HepG2 (cell line): ENCODE results near the gene C2orf74. TPM values are rescaled to one million over a fixed set of nuclear protein-coding genes. Genes with fewer than 3 reads are reported as not detected.

ENCODE experiments used
- CBX5 ChIP-seq: sonication (generic); formaldehyde crosslinking; IDR thresholded peaks from 2 replicates; pipeline ENCODE4 v1.4.0; 2020; ENCODE audit warnings: missing genetic modification reagents, borderline replicate concordance
- FOSL2 ChIP-seq: sonication (generic); formaldehyde crosslinking; IDR thresholded peaks from 2 replicates; pipeline ENCODE4 v1.4.0; 2020; ENCODE audit warnings: missing genetic modification reagents
- FOXP1 ChIP-seq, 2 experiments: fragments of 450-650 bp in 1 of 2; IDR thresholded peaks; 2 replicates each; pipeline ENCODE4 v1.6.1; 2017 to 2018; ENCODE audit warnings: antibody characterized with exemption in 1 of 2
- GFI1 ChIP-seq: sonication (generic); formaldehyde crosslinking; IDR thresholded peaks from 2 replicates; pipeline ENCODE4 v1.5.0; 2020; ENCODE audit warnings: missing genetic modification reagents, mild to moderate bottlenecking, borderline replicate concordance
- JARID2 ChIP-seq: sonication (generic); formaldehyde crosslinking; IDR thresholded peaks from 2 replicates; pipeline ENCODE4 v1.8.1; 2023; ENCODE audit warnings: missing genetic modification reagents, inconsistent platforms; ENCODE audit not compliant: insufficient replicate concordance
- KDM5B ChIP-seq: sonication (generic); formaldehyde crosslinking; IDR thresholded peaks from 2 replicates; pipeline ENCODE4 v1.4.0; 2020; ENCODE audit warnings: missing genetic modification reagents, mild to moderate bottlenecking, borderline replicate concordance
- KLF13 ChIP-seq: sonication (generic); formaldehyde crosslinking; IDR thresholded peaks from 2 replicates; pipeline ENCODE4 v1.4.0; 2020; ENCODE audit warnings: mild to moderate bottlenecking, missing genetic modification reagents
- NAIF1 ChIP-seq: sonication (generic); formaldehyde crosslinking; IDR thresholded peaks from 2 replicates; pipeline ENCODE4 v1.5.0; 2020; ENCODE audit warnings: mild to moderate bottlenecking, missing genetic modification reagents, borderline replicate concordance
- NRL ChIP-seq: sonication (generic); formaldehyde crosslinking; IDR thresholded peaks from 2 replicates; pipeline ENCODE4 v1.5.0; 2020; ENCODE audit warnings: missing genetic modification reagents, mild to moderate bottlenecking, moderate library complexity, borderline replicate concordance
- POGZ ChIP-seq: sonication (generic); formaldehyde crosslinking; IDR thresholded peaks from 2 replicates; pipeline ENCODE4 v1.4.0; 2020; ENCODE audit warnings: mild to moderate bottlenecking, missing genetic modification reagents
- POLR2AphosphoS2 ChIP-seq: IDR thresholded peaks from 2 replicates; pipeline ENCODE4 v1.6.1; 2011; ENCODE audit warnings: low read depth, low read length, improper control_type of control experiment
- TEAD2 ChIP-seq: sonication (generic); formaldehyde crosslinking; IDR thresholded peaks from 2 replicates; pipeline ENCODE4 v1.9.0; 2021; ENCODE audit warnings: missing genetic modification reagents
- ZBTB20 ChIP-seq: sonication (generic); formaldehyde crosslinking; IDR thresholded peaks from 2 replicates; pipeline ENCODE4 v1.8.1; 2023; ENCODE audit warnings: missing genetic modification reagents, low read depth, mild to moderate bottlenecking, borderline replicate concordance
- ZBTB7A ChIP-seq: sonication (generic); formaldehyde crosslinking; IDR thresholded peaks from 2 replicates; pipeline ENCODE4 v1.8.0; 2022; ENCODE audit warnings: mild to moderate bottlenecking, missing genetic modification reagents
- ZFY ChIP-seq: sonication (generic); formaldehyde crosslinking; IDR thresholded peaks from 2 replicates; pipeline ENCODE4 v1.4.0; 2020; ENCODE audit warnings: missing genetic modification reagents
- ZNF264 ChIP-seq: sonication (generic); formaldehyde crosslinking; IDR thresholded peaks from 2 replicates; pipeline ENCODE4 v1.4.0; 2020; ENCODE audit warnings: missing genetic modification reagents
- ZNF30 ChIP-seq: sonication (generic); formaldehyde crosslinking; IDR thresholded peaks from 2 replicates; pipeline ENCODE4 v1.5.0; 2020; ENCODE audit warnings: mild to moderate bottlenecking, missing genetic modification reagents
- ZNF33A ChIP-seq: sonication (generic); formaldehyde crosslinking; IDR thresholded peaks from 2 replicates; pipeline ENCODE4 v1.5.1; 2020; ENCODE audit warnings: missing genetic modification reagents, mild to moderate bottlenecking, moderate library complexity, borderline replicate concordance
- ZNF556 ChIP-seq: sonication (generic); formaldehyde crosslinking; IDR thresholded peaks from 2 replicates; pipeline ENCODE4 v1.4.0; 2020; ENCODE audit warnings: mild to moderate bottlenecking, missing genetic modification reagents, borderline replicate concordance
- ZNF605 ChIP-seq: sonication (generic); formaldehyde crosslinking; IDR thresholded peaks from 2 replicates; pipeline ENCODE4 v1.8.0; 2022; ENCODE audit warnings: mild to moderate bottlenecking, missing genetic modification reagents
- ZNF737 ChIP-seq: sonication (generic); formaldehyde crosslinking; IDR thresholded peaks from 2 replicates; pipeline ENCODE4 v1.5.0; 2020; ENCODE audit warnings: missing genetic modification reagents, mild to moderate bottlenecking, borderline replicate concordance
- ZNF776 ChIP-seq: sonication (generic); formaldehyde crosslinking; IDR thresholded peaks from 2 replicates; pipeline ENCODE4 v1.4.0; 2020; ENCODE audit warnings: mild to moderate bottlenecking, missing genetic modification reagents
- ZNF839 ChIP-seq: sonication (generic); formaldehyde crosslinking; IDR thresholded peaks from 2 replicates; pipeline ENCODE4 v1.4.0; 2020; ENCODE audit warnings: missing genetic modification reagents, mild to moderate bottlenecking, borderline replicate concordance
- polyA plus RNA-seq, 8 experiments: library from polyadenylated mRNA; depleted of rRNA in 3 of 8; stranded (reverse) in 7 of 8; unstranded in 1 of 8; fragments of >200 nt; fragmentation: Illumina TruSeq in 4 of 8; extraction: Trizol in 4 of 8; gene quantifications; 2 replicates each; pipeline versions ENCODE4 v1.2.1 to v1.2.3, GENCODE V29; 2011 to 2016; ENCODE audit warnings: low read depth in 4 of 8, missing spikeins in 1 of 8, mixed read lengths in 1 of 8; ENCODE audit not compliant: insufficient read depth in 1 of 8
- total RNA-seq, 5 experiments: library from RNA; depleted of rRNA; stranded (reverse); fragments of >200 nt; fragmentation: Illumina TruSeq; extraction: Trizol; gene quantifications; 2 replicates each; pipeline ENCODE4 v1.2.3, GENCODE V29; 2016; ENCODE audit warnings: low read depth in 1 of 5
- TF ChIP-seq, protein P1 (sequence below): IDR thresholded peaks from 2 replicates; pipeline ENCODE4 v1.6.1; 2018; ENCODE audit warnings: missing genetic modification reagents, mild to moderate bottlenecking, missing compliant biosample characterization
- TF ChIP-seq, protein P2 (sequence below): sonication (generic); formaldehyde crosslinking; IDR thresholded peaks from 2 replicates; pipeline ENCODE4 v1.4.0; 2020; ENCODE audit warnings: mild to moderate bottlenecking, missing genetic modification reagents
- TF ChIP-seq, protein P3 (sequence below): sonication (generic); formaldehyde crosslinking; IDR thresholded peaks from 2 replicates; pipeline ENCODE4 v1.5.0; 2020; ENCODE audit warnings: missing genetic modification reagents
- TF ChIP-seq, protein P4 (sequence below): sonication (generic); formaldehyde crosslinking; IDR thresholded peaks from 2 replicates; pipeline ENCODE4 v1.4.0; 2020; ENCODE audit warnings: missing genetic modification reagents

Gene C2orf74
- total and polyA plus RNA-seq, 2 of the 13 experiments (the other 11 are each of a cell fraction or from before 2014, with no cell fraction given) = 10.6 to 13.8 TPM

DNA sequence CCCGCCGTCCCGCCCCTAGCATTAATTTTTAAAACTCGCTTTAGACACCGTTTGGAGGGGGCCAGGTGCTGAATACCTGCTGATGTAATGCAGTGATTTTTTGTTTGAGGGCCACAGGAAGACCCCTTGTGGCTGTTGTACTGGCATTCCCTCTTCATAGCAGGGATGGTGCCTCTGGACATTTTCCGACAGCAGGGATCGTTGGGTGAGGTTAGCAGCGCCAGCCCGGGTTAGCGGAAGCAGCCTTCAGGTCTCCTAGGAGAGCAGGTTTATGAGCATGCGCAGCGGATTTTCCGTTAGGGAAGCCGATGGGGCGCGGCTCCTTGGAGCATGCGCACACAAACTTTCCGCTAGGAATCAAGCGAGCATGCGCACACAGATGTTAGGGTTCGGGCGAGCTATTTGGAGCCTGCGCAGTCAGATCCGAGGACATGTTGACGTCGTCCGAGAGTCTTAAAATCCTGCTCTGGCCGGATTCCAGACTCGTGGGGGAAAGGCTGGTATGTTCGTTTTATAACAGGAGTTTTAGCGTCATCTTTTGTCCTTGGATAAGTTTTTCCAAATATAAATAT is 17.2 kb upstream of the C2orf74 start (continued):
- TF ChIP-seq NAIF1 (CRISPR knock-in tag) (peak; percentile 98), POLR2AphosphoS2 (no peak), KLF13 (CRISPR knock-in tag) (no peak), ZNF605 (CRISPR knock-in tag) (peak; percentile 15; the same call in 1 of the 2 replicates), ZNF33A (CRISPR knock-in tag) (no peak), ZNF737 (no peak), POGZ (peak; percentile 97), FOSL2 (CRISPR knock-in tag) (no peak), ZNF776 (no peak), ZNF839 (CRISPR knock-in tag) (no peak), JARID2 (CRISPR knock-in tag) (no peak), ZNF30 (no peak), ZBTB20 (CRISPR knock-in tag) (no peak), ZNF556 (CRISPR knock-in tag) (no peak), CBX5 (CRISPR knock-in tag) (no peak), ZFY (CRISPR knock-in tag) (peak; percentile 56; the same call in 1 of the 2 replicates), FOXP1 (IDR thresholded peaks at IDR 0.05) (no peak), FOXP1 (CRISPR knock-in tag; IDR thresholded peaks at IDR 0.05) (no peak), ZBTB7A (CRISPR knock-in tag) (no peak), KDM5B (CRISPR knock-in tag) (peak; percentile 67; the same call in 1 of the 2 replicates), GFI1 (no peak), TEAD2 (no peak), ZNF264 (CRISPR knock-in tag) (peak; percentile 71; the same call in 1 of the 2 replicates), NRL (CRISPR knock-in tag) (0 out of 2 replicates have a peak, but pooled peaks have one; percentile 55)
- TF ChIP-seq, protein P1, sequence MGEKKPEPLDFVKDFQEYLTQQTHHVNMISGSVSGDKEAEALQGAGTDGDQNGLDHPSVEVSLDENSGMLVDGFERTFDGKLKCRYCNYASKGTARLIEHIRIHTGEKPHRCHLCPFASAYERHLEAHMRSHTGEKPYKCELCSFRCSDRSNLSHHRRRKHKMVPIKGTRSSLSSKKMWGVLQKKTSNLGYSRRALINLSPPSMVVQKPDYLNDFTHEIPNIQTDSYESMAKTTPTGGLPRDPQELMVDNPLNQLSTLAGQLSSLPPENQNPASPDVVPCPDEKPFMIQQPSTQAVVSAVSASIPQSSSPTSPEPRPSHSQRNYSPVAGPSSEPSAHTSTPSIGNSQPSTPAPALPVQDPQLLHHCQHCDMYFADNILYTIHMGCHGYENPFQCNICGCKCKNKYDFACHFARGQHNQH (CRISPR knock-in tag) = no peak
- TF ChIP-seq, protein P2, sequence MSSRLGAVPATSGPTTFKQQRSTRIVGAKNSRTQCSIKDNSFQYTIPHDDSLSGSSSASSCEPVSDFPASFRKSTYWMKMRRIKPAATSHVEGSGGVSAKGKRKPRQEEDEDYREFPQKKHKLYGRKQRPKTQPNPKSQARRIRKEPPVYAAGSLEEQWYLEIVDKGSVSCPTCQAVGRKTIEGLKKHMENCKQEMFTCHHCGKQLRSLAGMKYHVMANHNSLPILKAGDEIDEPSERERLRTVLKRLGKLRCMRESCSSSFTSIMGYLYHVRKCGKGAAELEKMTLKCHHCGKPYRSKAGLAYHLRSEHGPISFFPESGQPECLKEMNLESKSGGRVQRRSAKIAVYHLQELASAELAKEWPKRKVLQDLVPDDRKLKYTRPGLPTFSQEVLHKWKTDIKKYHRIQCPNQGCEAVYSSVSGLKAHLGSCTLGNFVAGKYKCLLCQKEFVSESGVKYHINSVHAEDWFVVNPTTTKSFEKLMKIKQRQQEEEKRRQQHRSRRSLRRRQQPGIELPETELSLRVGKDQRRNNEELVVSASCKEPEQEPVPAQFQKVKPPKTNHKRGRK (CRISPR knock-in tag) = no peak
- TF ChIP-seq, protein P3, sequence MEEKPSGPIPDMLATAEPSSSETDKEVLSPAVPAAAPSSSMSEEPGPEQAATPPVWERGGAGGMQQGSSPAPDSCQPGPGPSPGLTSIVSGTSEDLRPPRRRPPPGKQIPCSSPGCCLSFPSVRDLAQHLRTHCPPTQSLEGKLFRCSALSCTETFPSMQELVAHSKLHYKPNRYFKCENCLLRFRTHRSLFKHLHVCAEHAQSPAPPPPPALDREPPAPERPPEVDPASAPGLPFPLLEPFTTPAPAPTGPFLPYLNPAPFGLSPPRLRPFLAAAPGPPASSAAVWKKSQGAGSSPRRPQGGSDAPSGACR (CRISPR knock-in tag) = no peak
- TF ChIP-seq, protein P4, sequence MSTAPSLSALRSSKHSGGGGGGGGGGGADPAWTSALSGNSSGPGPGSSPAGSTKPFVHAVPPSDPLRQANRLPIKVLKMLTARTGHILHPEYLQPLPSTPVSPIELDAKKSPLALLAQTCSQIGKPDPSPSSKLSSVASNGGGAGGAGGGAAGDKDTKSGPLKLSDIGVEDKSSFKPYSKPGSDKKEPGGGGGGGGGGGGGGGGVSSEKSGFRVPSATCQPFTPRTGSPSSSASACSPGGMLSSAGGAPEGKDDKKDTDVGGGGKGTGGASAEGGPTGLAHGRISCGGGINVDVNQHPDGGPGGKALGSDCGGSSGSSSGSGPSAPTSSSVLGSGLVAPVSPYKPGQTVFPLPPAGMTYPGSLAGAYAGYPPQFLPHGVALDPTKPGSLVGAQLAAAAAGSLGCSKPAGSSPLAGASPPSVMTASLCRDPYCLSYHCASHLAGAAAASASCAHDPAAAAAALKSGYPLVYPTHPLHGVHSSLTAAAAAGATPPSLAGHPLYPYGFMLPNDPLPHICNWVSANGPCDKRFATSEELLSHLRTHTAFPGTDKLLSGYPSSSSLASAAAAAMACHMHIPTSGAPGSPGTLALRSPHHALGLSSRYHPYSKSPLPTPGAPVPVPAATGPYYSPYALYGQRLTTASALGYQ = no peak
